HEK293 (cell line): ENCODE results near the gene PPP1R2B.
A peak's percentile ranks its signal among the peaks of the same experiment; 100 is the strongest.
"Not testable (repeated sequence)": the region's sequence is repeated elsewhere in the genome, so short reads cannot be mapped to it uniquely, and the experiment has no call there.

Experiments
- CTCF ChIA-PET: fragments of 350-600 bp; formaldehyde crosslinking; extraction: SDS; loops from one replicate; lab custom pipeline; 2021; ENCODE audit warnings: antibody characterized with exemption; lab: Yijun Ruan, JAX
- POLR2A ChIA-PET: fragments of 300-600 bp; formaldehyde crosslinking; extraction: SDS; loops from one replicate; lab custom pipeline; 2020; ENCODE audit warnings: antibody characterized with exemption, inconsistent platforms; lab: Yijun Ruan, JAX
- H3K27ac ChIP-seq: fragments of 200-500 bp; sonication (Bioruptor generic); 2 replicates; pipeline ENCODE4 v1.5.1; 2014; ENCODE audit warnings: low read depth, low read length, control low read depth, inconsistent platforms; ENCODE audit errors: extremely low read depth
- H3K36me3 ChIP-seq, 2 experiments: fragments of 200-500 bp in 1 of 2; sonication (Bioruptor generic) in 1 of 2; 1 replicate in 1 of 2; 2 replicates in 1 of 2; pipeline ENCODE4 v1.5.1; 2014 to 2017; ENCODE audit warnings: inconsistent platforms in 2 of 2, low read length in 2 of 2; ENCODE audit not compliant: control insufficient read depth in 2 of 2, insufficient read depth in 1 of 2
- H3K4me1 ChIP-seq: fragments of 200-500 bp; sonication (Bioruptor generic); 2 replicates; pipeline ENCODE4 v1.5.1; 2014; ENCODE audit warnings: mild to moderate bottlenecking, low read length, inconsistent platforms; ENCODE audit not compliant: control insufficient read depth, insufficient read depth
- H3K4me3 ChIP-seq: 2 replicates; pipeline ENCODE4 v1.5.1; 2011; ENCODE audit warnings: low read depth, mild to moderate bottlenecking, control low read depth, low read length, moderate library complexity
- H3K9me3 ChIP-seq: fragments of 200-500 bp; sonication (Bioruptor generic); 2 replicates; pipeline ENCODE4 v1.5.1; 2014; ENCODE audit warnings: low read depth, low read length, inconsistent platforms; ENCODE audit not compliant: control insufficient read depth, insufficient read depth
- KLF16 ChIP-seq: fragments of 450-650 bp; formaldehyde crosslinking; IDR thresholded peaks from 2 replicates; pipeline ENCODE4 v1.5.1; 2017; ENCODE audit warnings: missing biosample characterization, missing genetic modification characterization
- KLF8 ChIP-seq: fragments of 450-650 bp; formaldehyde crosslinking; IDR thresholded peaks from 2 replicates; pipeline ENCODE4 v1.5.1; 2016; ENCODE audit warnings: missing biosample characterization, missing genetic modification characterization
- TCF7L2 ChIP-seq: IDR thresholded peaks from 2 replicates; pipeline ENCODE4 v1.6.1; 2011; ENCODE audit warnings: low read depth, mild to moderate bottlenecking, inconsistent platforms, low read length, moderate library complexity, borderline replicate concordance
- ZBTB21 ChIP-seq: fragments of 450-650 bp; formaldehyde crosslinking; IDR thresholded peaks from 2 replicates; pipeline ENCODE4 v1.5.1; 2017; ENCODE audit warnings: missing biosample characterization, missing genetic modification characterization
- ZNF292 ChIP-seq: fragments of 450-650 bp; formaldehyde crosslinking; IDR thresholded peaks from 2 replicates; pipeline ENCODE4 v1.5.1; 2016; ENCODE audit warnings: low read depth, missing biosample characterization, missing genetic modification characterization, borderline replicate concordance
- ZNF391 ChIP-seq: fragments of 450-650 bp; formaldehyde crosslinking; IDR thresholded peaks from 2 replicates; pipeline ENCODE4 v1.5.1; 2016; ENCODE audit warnings: low read depth, missing biosample characterization, missing genetic modification characterization, borderline replicate concordance
- ZNF404 ChIP-seq: fragments of 450-650 bp; formaldehyde crosslinking; IDR thresholded peaks from 2 replicates; pipeline ENCODE4 v1.5.1; 2017; ENCODE audit warnings: missing biosample characterization, missing genetic modification characterization
- ZNF433 ChIP-seq: fragments of 450-650 bp; formaldehyde crosslinking; IDR thresholded peaks from 2 replicates; pipeline ENCODE4 v1.5.1; 2016; ENCODE audit warnings: missing biosample characterization, missing genetic modification characterization, low read depth
- ZNF558 ChIP-seq: fragments of 450-650 bp; formaldehyde crosslinking; IDR thresholded peaks from 2 replicates; pipeline ENCODE4 v1.5.1; 2016; ENCODE audit warnings: missing biosample characterization, missing genetic modification characterization
- ZNF629 ChIP-seq: fragments of 450-650 bp; formaldehyde crosslinking; IDR thresholded peaks from 2 replicates; pipeline ENCODE4 v1.5.1; 2017; ENCODE audit warnings: missing biosample characterization, missing genetic modification characterization
- ZSCAN16 ChIP-seq: fragments of 450-650 bp; formaldehyde crosslinking; IDR thresholded peaks from 2 replicates; pipeline ENCODE4 v1.5.1; 2016; ENCODE audit warnings: missing biosample characterization, missing genetic modification characterization
- TF ChIP-seq, protein P1 (sequence below): fragments of 450-650 bp; formaldehyde crosslinking; IDR thresholded peaks from 2 replicates; pipeline ENCODE4 v1.5.1; 2016; ENCODE audit warnings: missing biosample characterization, missing genetic modification characterization, low read depth
- TF ChIP-seq, protein P2 (sequence below): fragments of 450-650 bp; formaldehyde crosslinking; conservative IDR thresholded peaks from 2 replicates; pipeline ENCODE4 v1.5.1; 2016; ENCODE audit warnings: low read depth, missing biosample characterization, missing genetic modification characterization
- TF ChIP-seq, protein P3 (sequence below): fragments of 450-650 bp; formaldehyde crosslinking; IDR thresholded peaks from 2 replicates; pipeline ENCODE4 v1.5.1; 2016; ENCODE audit warnings: missing biosample characterization, missing genetic modification characterization, low read depth
- TF ChIP-seq, protein P4 (sequence below): fragments of 450-650 bp; formaldehyde crosslinking; optimal IDR thresholded peaks from 2 replicates; pipeline ENCODE3; 2016; ENCODE audit warnings: missing biosample characterization, mild to moderate bottlenecking, missing genetic modification characterization
- TF ChIP-seq, protein P5 (sequence below): fragments of 450-650 bp; formaldehyde crosslinking; IDR thresholded peaks from 2 replicates; pipeline ENCODE4 v1.5.1; 2016; ENCODE audit warnings: missing biosample characterization, missing genetic modification characterization
- TF ChIP-seq, protein P6 (sequence below): fragments of 450-650 bp; formaldehyde crosslinking; IDR thresholded peaks from 2 replicates; pipeline ENCODE4 v1.5.1; 2016; ENCODE audit warnings: missing biosample characterization, missing genetic modification characterization
- TF ChIP-seq, protein P7 (sequence below): fragments of 450-650 bp; formaldehyde crosslinking; conservative IDR thresholded peaks from 2 replicates; pipeline ENCODE4 v1.5.1; 2016; ENCODE audit warnings: low read depth, missing biosample characterization, missing genetic modification characterization

Gene PPP1R2B

DNA sequence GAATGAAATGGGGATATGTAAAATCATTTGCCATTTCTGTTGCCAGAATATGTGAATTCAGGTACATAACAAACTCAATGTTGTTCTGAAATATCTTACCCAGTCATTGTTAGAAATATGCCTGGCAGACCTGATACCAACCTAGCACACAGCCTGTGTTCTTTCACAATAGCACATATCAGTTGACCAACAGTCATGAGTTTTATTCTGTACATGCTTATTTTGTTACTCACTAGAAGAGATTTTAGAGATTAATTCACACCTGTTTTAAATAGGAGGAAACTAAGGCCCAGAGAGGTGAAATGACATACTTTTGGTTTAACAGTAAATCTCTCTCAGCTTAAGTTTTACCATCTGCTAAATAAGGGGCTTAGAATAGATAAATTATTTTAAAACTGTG lies 8.4 kb upstream of the PPP1R2B start (continued):
- TF ChIP-seq TCF7L2 (no peak), KLF16 (tag by site-specific recombination) (no peak)
- TF ChIP-seq, protein P1, sequence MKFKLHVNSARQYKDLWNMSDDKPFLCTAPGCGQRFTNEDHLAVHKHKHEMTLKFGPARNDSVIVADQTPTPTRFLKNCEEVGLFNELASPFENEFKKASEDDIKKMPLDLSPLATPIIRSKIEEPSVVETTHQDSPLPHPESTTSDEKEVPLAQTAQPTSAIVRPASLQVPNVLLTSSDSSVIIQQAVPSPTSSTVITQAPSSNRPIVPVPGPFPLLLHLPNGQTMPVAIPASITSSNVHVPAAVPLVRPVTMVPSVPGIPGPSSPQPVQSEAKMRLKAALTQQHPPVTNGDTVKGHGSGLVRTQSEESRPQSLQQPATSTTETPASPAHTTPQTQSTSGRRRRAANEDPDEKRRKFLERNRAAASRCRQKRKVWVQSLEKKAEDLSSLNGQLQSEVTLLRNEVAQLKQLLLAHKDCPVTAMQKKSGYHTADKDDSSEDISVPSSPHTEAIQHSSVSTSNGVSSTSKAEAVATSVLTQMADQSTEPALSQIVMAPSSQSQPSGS (tag by site-specific recombination) = no peak
- TF ChIP-seq, protein P2, sequence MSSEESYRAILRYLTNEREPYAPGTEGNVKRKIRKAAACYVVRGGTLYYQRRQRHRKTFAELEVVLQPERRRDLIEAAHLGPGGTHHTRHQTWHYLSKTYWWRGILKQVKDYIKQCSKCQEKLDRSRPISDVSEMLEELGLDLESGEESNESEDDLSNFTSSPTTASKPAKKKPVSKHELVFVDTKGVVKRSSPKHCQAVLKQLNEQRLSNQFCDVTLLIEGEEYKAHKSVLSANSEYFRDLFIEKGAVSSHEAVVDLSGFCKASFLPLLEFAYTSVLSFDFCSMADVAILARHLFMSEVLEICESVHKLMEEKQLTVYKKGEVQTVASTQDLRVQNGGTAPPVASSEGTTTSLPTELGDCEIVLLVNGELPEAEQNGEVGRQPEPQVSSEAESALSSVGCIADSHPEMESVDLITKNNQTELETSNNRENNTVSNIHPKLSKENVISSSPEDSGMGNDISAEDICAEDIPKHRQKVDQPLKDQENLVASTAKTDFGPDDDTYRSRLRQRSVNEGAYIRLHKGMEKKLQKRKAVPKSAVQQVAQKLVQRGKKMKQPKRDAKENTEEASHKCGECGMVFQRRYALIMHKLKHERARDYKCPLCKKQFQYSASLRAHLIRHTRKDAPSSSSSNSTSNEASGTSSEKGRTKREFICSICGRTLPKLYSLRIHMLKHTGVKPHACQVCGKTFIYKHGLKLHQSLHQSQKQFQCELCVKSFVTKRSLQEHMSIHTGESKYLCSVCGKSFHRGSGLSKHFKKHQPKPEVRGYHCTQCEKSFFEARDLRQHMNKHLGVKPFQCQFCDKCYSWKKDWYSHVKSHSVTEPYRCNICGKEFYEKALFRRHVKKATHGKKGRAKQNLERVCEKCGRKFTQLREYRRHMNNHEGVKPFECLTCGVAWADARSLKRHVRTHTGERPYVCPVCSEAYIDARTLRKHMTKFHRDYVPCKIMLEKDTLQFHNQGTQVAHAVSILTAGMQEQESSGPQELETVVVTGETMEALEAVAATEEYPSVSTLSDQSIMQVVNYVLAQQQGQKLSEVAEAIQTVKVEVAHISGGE (tag by site-specific recombination) = no peak

DNA sequence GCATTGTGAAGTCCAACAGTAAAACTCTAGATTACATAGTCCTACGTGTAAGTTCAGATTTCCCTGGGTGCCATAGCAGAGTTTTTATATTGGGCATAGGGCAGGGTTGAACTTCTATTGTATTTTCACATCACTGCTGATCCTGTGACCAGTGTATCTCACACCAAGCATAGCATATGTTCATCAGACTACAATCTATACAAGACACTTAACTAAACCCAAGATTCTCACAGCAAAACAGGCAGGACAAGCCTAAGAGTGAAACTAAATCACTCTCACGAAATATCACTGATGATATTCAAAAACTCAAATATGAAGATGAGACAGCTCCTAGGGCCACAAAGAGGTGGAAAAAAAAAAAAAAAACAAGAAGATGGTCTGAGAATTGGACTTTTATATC lies 3.2 kb upstream of the PPP1R2B start:
- no peaks in the 10 kb centered on the region for H3K36me3 ChIP-seq
- TF ChIP-seq, protein P3, sequence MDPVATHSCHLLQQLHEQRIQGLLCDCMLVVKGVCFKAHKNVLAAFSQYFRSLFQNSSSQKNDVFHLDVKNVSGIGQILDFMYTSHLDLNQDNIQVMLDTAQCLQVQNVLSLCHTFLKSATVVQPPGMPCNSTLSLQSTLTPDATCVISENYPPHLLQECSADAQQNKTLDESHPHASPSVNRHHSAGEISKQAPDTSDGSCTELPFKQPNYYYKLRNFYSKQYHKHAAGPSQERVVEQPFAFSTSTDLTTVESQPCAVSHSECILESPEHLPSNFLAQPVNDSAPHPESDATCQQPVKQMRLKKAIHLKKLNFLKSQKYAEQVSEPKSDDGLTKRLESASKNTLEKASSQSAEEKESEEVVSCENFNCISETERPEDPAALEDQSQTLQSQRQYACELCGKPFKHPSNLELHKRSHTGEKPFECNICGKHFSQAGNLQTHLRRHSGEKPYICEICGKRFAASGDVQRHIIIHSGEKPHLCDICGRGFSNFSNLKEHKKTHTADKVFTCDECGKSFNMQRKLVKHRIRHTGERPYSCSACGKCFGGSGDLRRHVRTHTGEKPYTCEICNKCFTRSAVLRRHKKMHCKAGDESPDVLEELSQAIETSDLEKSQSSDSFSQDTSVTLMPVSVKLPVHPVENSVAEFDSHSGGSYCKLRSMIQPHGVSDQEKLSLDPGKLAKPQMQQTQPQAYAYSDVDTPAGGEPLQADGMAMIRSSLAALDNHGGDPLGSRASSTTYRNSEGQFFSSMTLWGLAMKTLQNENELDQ (tag by site-specific recombination) = no peak
- TF ChIP-seq KLF8 (tag by site-specific recombination) = no peak
- TF ChIP-seq ZSCAN16 = no peak
- no peak for TF ChIP-seq ZNF629 (tag by site-specific recombination)
- TF ChIP-seq, protein P4, sequence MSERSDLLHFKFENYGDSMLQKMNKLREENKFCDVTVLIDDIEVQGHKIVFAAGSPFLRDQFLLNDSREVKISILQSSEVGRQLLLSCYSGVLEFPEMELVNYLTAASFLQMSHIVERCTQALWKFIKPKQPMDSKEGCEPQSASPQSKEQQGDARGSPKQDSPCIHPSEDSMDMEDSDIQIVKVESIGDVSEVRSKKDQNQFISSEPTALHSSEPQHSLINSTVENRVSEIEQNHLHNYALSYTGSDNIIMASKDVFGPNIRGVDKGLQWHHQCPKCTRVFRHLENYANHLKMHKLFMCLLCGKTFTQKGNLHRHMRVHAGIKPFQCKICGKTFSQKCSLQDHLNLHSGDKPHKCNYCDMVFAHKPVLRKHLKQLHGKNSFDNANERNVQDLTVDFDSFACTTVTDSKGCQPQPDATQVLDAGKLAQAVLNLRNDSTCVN (tag by site-specific recombination) = no peak
- TF ChIP-seq, protein P5, sequence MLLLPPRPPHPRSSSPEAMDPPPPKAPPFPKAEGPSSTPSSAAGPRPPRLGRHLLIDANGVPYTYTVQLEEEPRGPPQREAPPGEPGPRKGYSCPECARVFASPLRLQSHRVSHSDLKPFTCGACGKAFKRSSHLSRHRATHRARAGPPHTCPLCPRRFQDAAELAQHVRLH (tag by site-specific recombination) = no peak
- TF ChIP-seq ZNF391 (tag by site-specific recombination) = no peak
- TF ChIP-seq ZNF292 = no peak
- TF ChIP-seq, protein P6, sequence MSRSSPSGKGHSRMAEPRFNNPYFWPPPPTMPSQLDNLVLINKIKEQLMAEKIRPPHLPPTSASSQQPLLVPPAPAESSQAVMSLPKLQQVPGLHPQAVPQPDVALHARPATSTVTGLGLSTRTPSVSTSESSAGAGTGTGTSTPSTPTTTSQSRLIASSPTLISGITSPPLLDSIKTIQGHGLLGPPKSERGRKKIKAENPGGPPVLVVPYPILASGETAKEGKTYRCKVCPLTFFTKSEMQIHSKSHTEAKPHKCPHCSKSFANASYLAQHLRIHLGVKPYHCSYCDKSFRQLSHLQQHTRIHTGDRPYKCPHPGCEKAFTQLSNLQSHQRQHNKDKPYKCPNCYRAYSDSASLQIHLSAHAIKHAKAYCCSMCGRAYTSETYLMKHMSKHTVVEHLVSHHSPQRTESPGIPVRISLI (tag by site-specific recombination) = no peak
- TF ChIP-seq, all 188 proteins: peak for 0
- POLR2A ChIA-PET = no interaction called here
- H3K4me3 ChIP-seq = no peak overlapping the region
- no peaks in the 10 kb centered on the region for H3K4me1 ChIP-seq
- H3K9me3 ChIP-seq = no peaks in the 10 kb centered on the region
- CTCF ChIA-PET = no interaction called here
- H3K27ac ChIP-seq = no peak overlapping the region

DNA sequence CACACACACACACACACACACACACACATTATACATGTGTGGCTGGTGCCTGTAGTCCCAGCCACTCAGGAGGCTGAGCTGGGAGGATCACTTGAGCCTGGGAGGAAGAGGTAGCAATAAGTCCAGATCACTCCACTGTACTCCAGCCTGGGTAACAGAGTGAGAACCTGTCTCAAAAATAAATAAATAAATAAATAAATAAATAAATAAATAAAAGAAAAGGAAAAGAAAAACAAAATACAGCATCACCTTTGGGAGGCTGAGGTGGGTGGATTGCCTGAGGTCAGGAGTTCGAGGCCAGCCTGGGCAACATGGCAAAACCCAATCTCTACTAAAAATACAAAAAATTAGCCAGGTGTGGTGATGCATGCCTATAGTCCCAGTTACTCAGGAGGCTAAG lies 1.6 kb upstream of the PPP1R2B start:
- H3K4me3 ChIP-seq, H3K27ac ChIP-seq, CTCF ChIA-PET, H3K36me3 ChIP-seq, H3K9me3 ChIP-seq, POLR2A ChIA-PET, H3K4me1 ChIP-seq: not testable (repeated sequence)
- 0 out of 2 replicates have a peak, but pooled peaks have one; percentile 33 for TF ChIP-seq ZNF433
- TF ChIP-seq ZNF558 (tag by site-specific recombination) = peak; percentile 56; the same call in 1 of the 2 replicates
- TF ChIP-seq, protein P7, sequence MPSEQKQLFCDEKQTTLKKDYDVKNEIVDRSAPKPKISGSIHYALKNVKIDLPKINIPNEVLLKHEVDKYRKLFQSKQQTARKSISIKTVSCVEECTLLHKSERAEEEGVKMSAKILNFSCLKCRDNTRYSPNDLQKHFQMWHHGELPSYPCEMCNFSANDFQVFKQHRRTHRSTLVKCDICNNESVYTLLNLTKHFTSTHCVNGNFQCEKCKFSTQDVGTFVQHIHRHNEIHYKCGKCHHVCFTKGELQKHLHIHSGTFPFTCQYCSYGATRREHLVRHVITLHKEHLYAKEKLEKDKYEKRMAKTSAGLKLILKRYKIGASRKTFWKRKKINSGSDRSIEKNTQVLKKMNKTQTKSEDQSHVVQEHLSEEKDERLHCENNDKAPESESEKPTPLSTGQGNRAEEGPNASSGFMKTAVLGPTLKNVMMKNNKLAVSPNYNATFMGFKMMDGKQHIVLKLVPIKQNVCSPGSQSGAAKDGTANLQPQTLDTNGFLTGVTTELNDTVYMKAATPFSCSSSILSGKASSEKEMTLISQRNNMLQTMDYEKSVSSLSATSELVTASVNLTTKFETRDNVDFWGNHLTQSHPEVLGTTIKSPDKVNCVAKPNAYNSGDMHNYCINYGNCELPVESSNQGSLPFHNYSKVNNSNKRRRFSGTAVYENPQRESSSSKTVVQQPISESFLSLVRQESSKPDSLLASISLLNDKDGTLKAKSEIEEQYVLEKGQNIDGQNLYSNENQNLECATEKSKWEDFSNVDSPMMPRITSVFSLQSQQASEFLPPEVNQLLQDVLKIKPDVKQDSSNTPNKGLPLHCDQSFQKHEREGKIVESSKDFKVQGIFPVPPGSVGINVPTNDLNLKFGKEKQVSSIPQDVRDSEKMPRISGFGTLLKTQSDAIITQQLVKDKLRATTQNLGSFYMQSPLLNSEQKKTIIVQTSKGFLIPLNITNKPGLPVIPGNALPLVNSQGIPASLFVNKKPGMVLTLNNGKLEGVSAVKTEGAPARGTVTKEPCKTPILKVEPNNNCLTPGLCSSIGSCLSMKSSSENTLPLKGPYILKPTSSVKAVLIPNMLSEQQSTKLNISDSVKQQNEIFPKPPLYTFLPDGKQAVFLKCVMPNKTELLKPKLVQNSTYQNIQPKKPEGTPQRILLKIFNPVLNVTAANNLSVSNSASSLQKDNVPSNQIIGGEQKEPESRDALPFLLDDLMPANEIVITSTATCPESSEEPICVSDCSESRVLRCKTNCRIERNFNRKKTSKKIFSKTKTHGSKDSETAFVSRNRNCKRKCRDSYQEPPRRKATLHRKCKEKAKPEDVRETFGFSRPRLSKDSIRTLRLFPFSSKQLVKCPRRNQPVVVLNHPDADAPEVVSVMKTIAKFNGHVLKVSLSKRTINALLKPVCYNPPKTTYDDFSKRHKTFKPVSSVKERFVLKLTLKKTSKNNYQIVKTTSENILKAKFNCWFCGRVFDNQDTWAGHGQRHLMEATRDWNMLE (tag by site-specific recombination) = peak; percentile 80
- TF ChIP-seq ZBTB21 (tag by site-specific recombination) = 0 out of 2 replicates have a peak, but pooled peaks have one; percentile 16
- TF ChIP-seq ZNF404 (tag by site-specific recombination) = 0 out of 2 replicates have a peak, but pooled peaks have one; percentile 15
